Naive thymus-derived CD4-positive, alpha-beta T cell (primary cell): ENCODE data around the gene TGFBI. TPM values are rescaled to one million over a fixed set of nuclear protein-coding genes. Genes with fewer than 3 reads are reported as not detected.
"Not testable (repeated sequence)": the region's sequence is repeated elsewhere in the genome, so short reads cannot be mapped to it uniquely, and the experiment has no call there.

Experiments used
- ATAC-seq: fragments of 150-1000 bp; cut with Tn5 transposase; 2 replicates; pipeline ENCODE4 v1.10.0; 2021; ENCODE audit warnings: mild to moderate bottlenecking, moderate library complexity
- CTCF ChIA-PET: fragments of 350-600 bp; sonication (Branson Sonifier 250); formaldehyde crosslinking; loops from one replicate; lab custom pipeline; 2021; ENCODE audit warnings: antibody characterized with exemption; lab: Charles Lee
- POLR2A ChIA-PET: fragments of 350-600 bp; sonication (Branson Sonifier 250); formaldehyde crosslinking; loops from one replicate; lab custom pipeline; 2021; ENCODE audit warnings: antibody characterized with exemption, inconsistent platforms; lab: Charles Lee
- DNase-seq, 9 donors: peaks; one replicate each; pipeline versions ENCODE4 v3.0.0 to v3.0.0-alpha.2; 2020 to 2022; ENCODE audit warnings: mixed read lengths in 1 of 9
- H3K27ac ChIP-seq: one replicate; pipeline ENCODE4 v1.7.0; 2013; ENCODE audit warnings: mild to moderate bottlenecking, low read depth, low read length, moderate library complexity
- H3K27me3 ChIP-seq, 2 donors: one replicate each; pipeline ENCODE4 v1.7.0; 2013; ENCODE audit warnings: low read length in 2 of 2, mild to moderate bottlenecking in 2 of 2, moderate library complexity in 2 of 2; ENCODE audit not compliant: control insufficient read depth in 2 of 2, insufficient read depth in 2 of 2
- H3K36me3 ChIP-seq, 3 experiments: 1 replicate in 2 of 3; 2 replicates in 1 of 3; pipeline ENCODE4 v1.7.0; 2013; ENCODE audit warnings: low read length in 3 of 3, mild to moderate bottlenecking in 3 of 3, moderate library complexity in 1 of 3; ENCODE audit not compliant: insufficient read depth in 3 of 3, control insufficient read depth in 2 of 3
- H3K4me1 ChIP-seq, 2 donors: one replicate each; pipeline ENCODE4 v1.7.0; 2013; ENCODE audit warnings: low read length in 2 of 2, mild to moderate bottlenecking in 2 of 2, moderate library complexity in 1 of 2; ENCODE audit not compliant: control insufficient read depth in 2 of 2, insufficient read depth in 2 of 2
- H3K4me3 ChIP-seq: 2 replicates; pipeline ENCODE4 v1.7.0; 2013; ENCODE audit warnings: mild to moderate bottlenecking, low read length
- H3K9me3 ChIP-seq, 3 experiments: 1 replicate in 2 of 3; 2 replicates in 1 of 3; pipeline ENCODE4 v1.7.0; 2013; ENCODE audit warnings: low read length in 3 of 3; ENCODE audit not compliant: control insufficient read depth in 2 of 3
- H3K27ac Mint-ChIP-seq, 9 donors: one replicate each; pipeline ENCODE4 v1.8.0; 2020 to 2022; ENCODE audit warnings: mixed read lengths in 9 of 9, mild to moderate bottlenecking in 8 of 9, moderate library complexity in 5 of 9, inconsistent platforms in 2 of 9
- H3K27me3 Mint-ChIP-seq, 5 donors: one replicate each; pipeline ENCODE4 v1.8.0; 2021 to 2022; ENCODE audit warnings: mixed read lengths in 5 of 5, mild to moderate bottlenecking in 1 of 5
- H3K36me3 Mint-ChIP-seq, 5 donors: one replicate each; pipeline ENCODE4 v1.8.0; 2020 to 2022; ENCODE audit warnings: mixed read lengths in 5 of 5, mild to moderate bottlenecking in 3 of 5, inconsistent platforms in 1 of 5
- H3K4me1 Mint-ChIP-seq, 7 donors: one replicate each; pipeline ENCODE4 v1.8.0; 2020 to 2022; ENCODE audit warnings: mixed read lengths in 7 of 7, mild to moderate bottlenecking in 3 of 7, inconsistent platforms in 1 of 7
- H3K4me3 Mint-ChIP-seq, 10 donors: one replicate each; pipeline ENCODE4 v1.8.0; 2020 to 2022; ENCODE audit warnings: mild to moderate bottlenecking in 10 of 10, mixed read lengths in 10 of 10, moderate library complexity in 6 of 10, inconsistent platforms in 2 of 10
- H3K9me3 Mint-ChIP-seq, 11 donors: one replicate each; pipeline ENCODE4 v1.8.0; 2020 to 2022; ENCODE audit warnings: mixed read lengths in 11 of 11, mild to moderate bottlenecking in 4 of 11, inconsistent platforms in 1 of 11, moderate library complexity in 1 of 11
- intact Hi-C, 2 donors: fragments of 100-400 bp; cut with micrococcal nuclease; formaldehyde crosslinking; loops; one replicate each; pipeline ENCODE4 v1.15.1; 2023
- polyA plus RNA-seq, 2 donors: library from polyadenylated mRNA; unstranded; fragments of 300-500 nt; fragmentation: Illumina TruSeq; gene quantifications; one replicate each; pipeline ENCODE4 v1.2.3, GENCODE V29; 2021
- total RNA-seq, 6 experiments: library from RNA in 5 of 6; stranded (reverse) in 5 of 6; gene quantifications; 1 replicate in 5 of 6; 2 replicates in 1 of 6; pipeline ENCODE4 v1.2.3 and lab custom pipeline; 2021 to 2026

Gene TGFBI
- total and polyA plus RNA-seq, 7 experiments from 2014 or later, result 0.07 to 167 (median 18.5) TPM; not detected in 1

DNA sequence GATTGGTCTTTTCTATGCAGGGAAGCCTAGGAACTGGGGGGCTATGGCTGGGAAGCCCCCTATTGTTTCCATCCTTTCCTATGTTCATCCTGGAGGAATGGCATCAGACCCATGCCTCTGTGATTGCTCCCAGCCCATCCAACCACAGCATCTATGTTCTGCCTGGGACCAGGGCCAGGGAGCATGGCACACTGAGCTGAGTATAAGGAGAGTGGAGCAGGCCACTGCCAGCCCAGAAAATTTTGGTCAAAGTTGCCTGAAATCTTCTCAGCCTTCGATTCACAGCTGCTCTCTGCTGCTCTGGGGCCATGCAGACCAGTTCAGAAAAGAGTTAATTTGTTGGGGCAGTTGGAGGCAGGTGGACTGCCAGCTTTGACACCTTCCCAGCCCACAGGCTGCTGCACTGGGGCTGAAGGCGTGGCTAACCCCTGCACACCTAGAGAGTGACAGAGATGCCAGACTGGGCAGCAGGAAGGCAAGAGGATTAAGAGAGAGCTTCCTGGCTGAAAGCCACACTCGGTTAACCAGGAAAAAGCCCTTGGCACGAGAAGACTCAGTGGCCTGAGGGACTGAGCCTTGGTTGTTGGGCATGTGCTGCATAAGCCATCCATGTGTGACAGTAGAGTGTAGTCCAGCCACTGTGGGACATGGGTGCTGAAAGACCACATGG lies 12.1 kb downstream of the TGFBI start:
- intact Hi-C loops, result no loop called here
- peaks cover 5 to 24% of the 10 kb centered on the region in 2 donors for H3K4me1 ChIP-seq
- DNase-seq, result no peak
- no peaks in the 10 kb centered on the region for H3K36me3 ChIP-seq
- ChIA-PET POLR2A (no interaction called here), CTCF (no interaction called here)
- Mint-ChIP-seq H3K27ac (peak overlapping the region in 1 of 9 donors; percentile 33), H3K4me3 (no peak overlapping the region), H3K36me3 (peaks cover 0 to 3% (median 0%) of the 10 kb centered on the region in 5 donors), H3K4me1 (peaks cover 13 to 31% (median 29%) of the 10 kb centered on the region in 7 donors), H3K9me3 (peaks cover 0 to 12% (median 1%) of the 10 kb centered on the region in 11 donors), H3K27me3 (peaks cover 0 to 4% (median 0%) of the 10 kb centered on the region in 5 donors)
- H3K4me3 ChIP-seq, result no peak overlapping the region
- H3K27ac ChIP-seq, result no peak overlapping the region
- no peaks in the 10 kb centered on the region for H3K27me3 ChIP-seq
- H3K9me3 ChIP-seq, result no peaks in the 10 kb centered on the region
- no peak for ATAC-seq

DNA sequence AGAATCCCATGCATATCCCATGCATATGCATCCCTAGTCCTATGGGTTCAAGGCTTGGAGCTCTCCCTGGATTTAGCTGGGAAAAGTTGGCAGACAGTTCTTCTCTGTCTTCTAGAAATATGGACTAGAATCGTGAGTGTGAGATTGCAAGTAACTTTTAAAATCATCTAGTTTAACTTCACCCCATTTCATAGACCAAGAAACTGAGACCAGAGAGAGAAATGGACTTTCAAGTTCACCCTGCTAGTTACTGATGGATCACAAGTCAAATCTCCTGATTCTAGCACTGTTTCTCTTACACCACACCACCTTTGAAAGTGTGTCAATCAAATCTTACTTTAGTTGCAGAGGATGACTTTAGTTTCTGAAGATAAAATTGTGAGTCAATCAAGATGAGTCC lies 13.4 kb downstream of the TGFBI start:
- CTCF ChIA-PET, result no interaction called here

DNA sequence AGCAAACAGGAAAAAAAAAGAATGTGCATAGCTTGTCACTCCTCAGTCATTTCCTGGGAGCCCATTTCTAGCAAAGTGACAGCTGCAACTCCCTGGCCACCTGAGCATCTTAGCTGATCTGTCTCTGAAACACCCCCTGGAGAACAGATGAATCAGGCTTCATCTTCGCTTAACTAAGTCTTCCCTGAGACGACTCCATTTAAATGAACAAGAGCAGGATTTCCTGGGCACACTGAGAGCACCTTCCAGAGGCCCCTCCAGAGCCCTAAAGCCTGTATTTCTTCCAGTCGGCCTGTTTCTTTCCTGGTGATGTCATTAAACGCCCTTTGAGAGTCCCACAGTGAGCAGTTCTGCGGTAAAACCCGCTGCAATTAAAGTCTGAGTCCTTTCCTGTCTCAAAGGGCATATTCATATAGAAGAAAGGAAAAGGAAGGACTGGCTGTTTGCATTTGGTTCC lies 13.9 kb downstream of the TGFBI start:
- Histone ChIP-seq H3K36me3 (no peaks in the 10 kb centered on the region), H3K9me3 (no peaks in the 10 kb centered on the region), H3K4me1 (peaks cover 0 to 6% of the 10 kb centered on the region in 2 donors), H3K27ac (no peak overlapping the region), H3K4me3 (no peak overlapping the region), H3K27me3 (no peaks in the 10 kb centered on the region)
- ChIA-PET POLR2A (no interaction called here), CTCF (no interaction called here)
- Mint-ChIP-seq H3K36me3 (peaks cover 0 to 3% (median 0%) of the 10 kb centered on the region in 5 donors), H3K4me3 (no peak overlapping the region), H3K27ac (peak overlapping the region in 1 of 9 donors; percentile 55), H3K4me1 (peaks cover 0 to 17% (median 12%) of the 10 kb centered on the region in 7 donors), H3K27me3 (peaks cover 0 to 4% (median 0%) of the 10 kb centered on the region in 5 donors), H3K9me3 (peaks cover 0 to 7% (median under 1%) of the 10 kb centered on the region in 11 donors)
- intact Hi-C loops, result no loop called here
- DNase-seq (no peak), ATAC-seq (no peak)

More for the DNA sequence above, 13.4 kb downstream of the TGFBI start:
- Histone ChIP-seq H3K4me3 (no peak overlapping the region), H3K27ac (no peak overlapping the region), H3K9me3 (no peaks in the 10 kb centered on the region), H3K27me3 (no peaks in the 10 kb centered on the region), H3K4me1 (peaks cover 0 to 11% of the 10 kb centered on the region in 2 donors), H3K36me3 (no peaks in the 10 kb centered on the region)
- ATAC-seq, result no peak
- peaks cover 0 to 4% (median 0%) of the 10 kb centered on the region in 5 donors for H3K27me3 Mint-ChIP-seq
- H3K9me3 Mint-ChIP-seq, result peaks cover 0 to 12% (median 1%) of the 10 kb centered on the region in 11 donors
- H3K4me1 Mint-ChIP-seq, result peaks cover 4 to 22% (median 17%) of the 10 kb centered on the region in 7 donors
- peaks cover 0 to 3% (median 0%) of the 10 kb centered on the region in 5 donors for H3K36me3 Mint-ChIP-seq
- POLR2A ChIA-PET, result no interaction called here
- H3K27ac Mint-ChIP-seq, result no peak overlapping the region
- intact Hi-C loops, result no loop called here
- DNase-seq, result no peak
- no peak overlapping the region for H3K4me3 Mint-ChIP-seq

DNA sequence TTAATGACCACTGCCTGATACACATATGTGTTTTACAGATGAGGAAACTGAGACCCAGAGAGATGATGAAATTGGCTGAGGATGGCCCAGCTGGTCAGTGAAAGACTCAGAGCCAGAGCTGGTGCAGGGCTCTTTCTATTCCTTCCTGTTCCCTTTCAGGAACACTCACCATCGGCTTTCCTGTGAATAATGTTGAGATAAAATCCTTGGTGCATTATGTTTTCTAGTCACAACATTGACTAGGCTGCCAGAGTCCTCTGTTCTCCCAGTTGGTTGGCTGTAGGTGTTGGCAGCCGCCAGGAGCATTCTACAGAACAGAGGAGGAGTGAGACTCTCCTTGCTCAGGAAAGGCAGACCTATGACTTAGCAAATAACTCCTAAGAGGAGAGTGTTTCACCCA lies 14.8 kb downstream of the TGFBI start:
- Histone ChIP-seq H3K36me3 (no peaks in the 10 kb centered on the region), H3K9me3 (no peaks in the 10 kb centered on the region), H3K4me3 (no peak overlapping the region), H3K27me3 (no peaks in the 10 kb centered on the region), H3K4me1 (no peaks in the 10 kb centered on the region), H3K27ac (no peak overlapping the region)
- no peak for ATAC-seq
- H3K27ac Mint-ChIP-seq, result no peak overlapping the region
- peaks cover 0 to 16% (median 9%) of the 10 kb centered on the region in 7 donors for H3K4me1 Mint-ChIP-seq
- no peaks in the 10 kb centered on the region for H3K36me3 Mint-ChIP-seq
- ChIA-PET CTCF (no interaction called here), POLR2A (no interaction called here)
- H3K4me3 Mint-ChIP-seq, result no peak overlapping the region
- DNase-seq, result no peak
- intact Hi-C loops, result no loop called here
- peaks cover 0 to 2% (median 0%) of the 10 kb centered on the region in 11 donors for H3K9me3 Mint-ChIP-seq
- H3K27me3 Mint-ChIP-seq, result peaks cover 0 to 8% (median 0%) of the 10 kb centered on the region in 5 donors

DNA sequence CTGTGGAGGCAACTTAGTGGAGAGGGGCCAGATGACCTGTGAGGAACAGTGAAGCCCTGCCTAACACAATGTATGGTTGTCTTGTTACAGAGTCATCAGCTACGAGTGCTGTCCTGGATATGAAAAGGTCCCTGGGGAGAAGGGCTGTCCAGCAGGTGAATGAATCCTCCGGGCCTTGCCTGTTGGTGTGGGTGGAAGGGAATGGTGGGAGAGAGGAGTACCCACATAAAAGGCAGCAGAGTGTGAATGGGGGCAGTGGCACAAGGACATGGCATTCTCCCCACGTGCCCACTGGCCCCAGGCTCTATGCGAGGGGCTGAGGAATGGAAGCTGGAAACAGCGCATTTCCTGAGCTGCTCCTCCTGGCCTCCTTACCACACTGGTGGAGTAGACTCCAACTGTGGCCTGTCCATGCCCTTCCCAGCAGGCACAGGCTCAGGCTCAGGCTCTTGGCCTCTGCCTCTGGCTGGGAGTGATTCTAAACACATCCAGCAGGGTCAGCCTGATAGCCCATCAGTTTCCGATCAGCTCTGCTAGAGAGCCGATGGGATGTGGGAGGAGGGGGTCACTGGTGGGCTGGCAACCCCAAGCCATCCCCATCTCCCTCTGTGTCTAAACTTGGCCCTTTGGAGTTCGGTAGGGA lies 15.3 kb downstream of the TGFBI start:
- no peaks in the 10 kb centered on the region for H3K4me1 ChIP-seq
- Mint-ChIP-seq H3K4me1 (peaks cover 0 to 16% (median 9%) of the 10 kb centered on the region in 7 donors), H3K27ac (no peak overlapping the region), H3K9me3 (peaks cover 0 to 3% (median 0%) of the 10 kb centered on the region in 11 donors), H3K36me3 (no peaks in the 10 kb centered on the region), H3K27me3 (peaks cover 0 to 8% (median 0%) of the 10 kb centered on the region in 5 donors), H3K4me3 (no peak overlapping the region)
- no peaks in the 10 kb centered on the region for H3K36me3 ChIP-seq
- DNase-seq, result no peak
- no peaks in the 10 kb centered on the region for H3K9me3 ChIP-seq
- intact Hi-C loops, result no loop called here
- POLR2A ChIA-PET, result no interaction called here
- no peak overlapping the region for H3K27ac ChIP-seq
- H3K4me3 ChIP-seq, result no peak overlapping the region
- no peak for ATAC-seq
- H3K27me3 ChIP-seq, result no peaks in the 10 kb centered on the region
- CTCF ChIA-PET, result no interaction called here

DNA sequence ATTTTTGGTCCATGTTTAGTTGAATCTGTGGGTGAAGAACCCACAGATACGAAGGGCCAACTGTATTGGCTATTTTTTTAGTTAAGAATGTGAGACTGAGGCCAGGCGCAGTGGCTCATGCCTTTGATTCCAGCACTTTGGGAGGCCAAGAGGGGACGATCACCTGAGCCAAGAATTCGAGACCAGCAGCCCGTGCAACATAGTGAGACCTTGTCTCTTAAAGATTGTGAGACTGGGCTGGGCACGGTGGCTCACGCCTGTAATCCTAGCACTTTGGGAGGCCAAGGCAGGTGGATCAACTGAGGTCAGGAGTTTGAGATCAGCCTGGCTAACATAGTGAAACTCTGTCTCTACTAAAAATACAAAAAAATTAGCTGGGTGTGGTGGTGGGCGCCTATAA lies 16.2 kb downstream of the TGFBI start:
- H3K9me3 Mint-ChIP-seq, ATAC-seq, H3K4me3 ChIP-seq, DNase-seq, H3K4me1 ChIP-seq, POLR2A ChIA-PET, H3K27me3 Mint-ChIP-seq, H3K4me3 Mint-ChIP-seq, H3K36me3 Mint-ChIP-seq, H3K27ac ChIP-seq, H3K36me3 ChIP-seq, CTCF ChIA-PET, intact Hi-C loops, H3K9me3 ChIP-seq, H3K27me3 ChIP-seq, H3K27ac Mint-ChIP-seq: not testable (repeated sequence)
- H3K4me1 Mint-ChIP-seq, result peaks cover 0 to 16% (median 9%) of the 10 kb centered on the region in 7 donors
